ENCODE data around the gene CPNE1.

CPNE1 gene

DNA sequence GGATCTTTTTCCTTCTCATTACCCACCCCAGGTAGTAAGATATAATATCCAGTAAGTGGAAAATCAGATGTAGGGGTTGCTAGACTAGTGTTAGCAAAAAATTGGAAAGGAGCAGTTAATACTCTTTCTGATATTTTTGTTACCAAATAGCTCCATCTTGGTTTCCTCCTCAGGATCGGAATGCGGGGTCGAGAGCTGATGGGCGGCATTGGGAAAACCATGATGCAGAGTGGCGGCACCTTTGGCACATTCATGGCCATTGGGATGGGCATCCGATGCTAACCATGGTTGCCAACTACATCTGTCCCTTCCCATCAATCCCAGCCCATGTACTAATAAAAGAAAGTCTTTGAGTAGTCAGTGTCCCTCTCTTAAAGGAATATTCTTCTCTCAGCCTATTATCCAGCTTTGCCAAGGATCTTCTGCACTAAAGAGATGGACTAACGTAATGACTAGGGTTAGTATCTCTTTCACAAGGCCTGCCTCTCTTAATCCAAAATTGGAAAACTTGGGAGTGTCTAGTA, 36.0 kb upstream of the CPNE1 start:
- no peak for TF ChIP-seq EZH2phosphoT487 (IDR thresholded peaks at IDR 0.05; ENCODE audit: borderline replicate concordance)
- TF ChIP-seq, protein P1, sequence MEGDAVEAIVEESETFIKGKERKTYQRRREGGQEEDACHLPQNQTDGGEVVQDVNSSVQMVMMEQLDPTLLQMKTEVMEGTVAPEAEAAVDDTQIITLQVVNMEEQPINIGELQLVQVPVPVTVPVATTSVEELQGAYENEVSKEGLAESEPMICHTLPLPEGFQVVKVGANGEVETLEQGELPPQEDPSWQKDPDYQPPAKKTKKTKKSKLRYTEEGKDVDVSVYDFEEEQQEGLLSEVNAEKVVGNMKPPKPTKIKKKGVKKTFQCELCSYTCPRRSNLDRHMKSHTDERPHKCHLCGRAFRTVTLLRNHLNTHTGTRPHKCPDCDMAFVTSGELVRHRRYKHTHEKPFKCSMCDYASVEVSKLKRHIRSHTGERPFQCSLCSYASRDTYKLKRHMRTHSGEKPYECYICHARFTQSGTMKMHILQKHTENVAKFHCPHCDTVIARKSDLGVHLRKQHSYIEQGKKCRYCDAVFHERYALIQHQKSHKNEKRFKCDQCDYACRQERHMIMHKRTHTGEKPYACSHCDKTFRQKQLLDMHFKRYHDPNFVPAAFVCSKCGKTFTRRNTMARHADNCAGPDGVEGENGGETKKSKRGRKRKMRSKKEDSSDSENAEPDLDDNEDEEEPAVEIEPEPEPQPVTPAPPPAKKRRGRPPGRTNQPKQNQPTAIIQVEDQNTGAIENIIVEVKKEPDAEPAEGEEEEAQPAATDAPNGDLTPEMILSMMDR (conservative IDR thresholded peaks at IDR 0.05; ENCODE audit: low read length), result no peak
- H3F3A ChIP-seq (ENCODE audit: low read depth), result peaks cover 30% of the 10 kb centered on the region
- peaks cover 26% of the 10 kb centered on the region for H3K4me1 ChIP-seq (ENCODE audit: insufficient read depth, low read length, poor library complexity, severe bottlenecking)
- H3K9me2 ChIP-seq (replicated peaks; ENCODE audit: low read depth, low read length), result no peaks in the 10 kb centered on the region
- H4K20me1 ChIP-seq (ENCODE audit: insufficient read depth, low read length, poor library complexity, severe bottlenecking), result peaks cover 42% of the 10 kb centered on the region
- H3K9me3 ChIP-seq (ENCODE audit: insufficient read depth, low read depth, low read length), result no peaks in the 10 kb centered on the region
- peaks cover 40% of the 10 kb centered on the region; the same call in 1 of the 2 replicates for H3K79me2 ChIP-seq (ENCODE audit: insufficient read depth, low read length)
- H3K36me3 ChIP-seq (ENCODE audit: insufficient read depth, low read length), result peaks cover 49% of the 10 kb centered on the region
- peak overlapping the region; percentile 92 for H3K4me3 ChIP-seq (ENCODE audit: low read length, poor library complexity, severe bottlenecking)
- H3K4me2 ChIP-seq (ENCODE audit: low read depth, low read length, poor library complexity, severe bottlenecking), result peak overlapping the region; percentile 93
- H2AFZ ChIP-seq (ENCODE audit: low read length), result no peak overlapping the region
- H3K27me3 ChIP-seq (ENCODE audit: insufficient read depth, low read length, poor library complexity, severe bottlenecking), result no peaks in the 10 kb centered on the region
- peak overlapping the region; percentile 86 for H3K9ac ChIP-seq (ENCODE audit: low read depth, low read length, poor library complexity, severe bottlenecking)

GRCh38 chr20:35699957-35700624, 35.4 kb upstream of the CPNE1 start:
- Histone ChIP-seq H2AFZ (ENCODE audit: low read length) (peak overlapping the region; percentile 98), H3K27me3 (ENCODE audit: insufficient read depth, low read length, poor library complexity, severe bottlenecking) (no peaks in the 10 kb centered on the region), H3K9me2 (replicated peaks; ENCODE audit: low read depth, low read length) (no peaks in the 10 kb centered on the region), H3F3A (ENCODE audit: low read depth) (peaks cover 30% of the 10 kb centered on the region), H3K4me2 (ENCODE audit: low read depth, low read length, poor library complexity, severe bottlenecking) (peak overlapping the region; percentile 93), H3K79me2 (ENCODE audit: insufficient read depth, low read length) (peaks cover 38% of the 10 kb centered on the region; the same call in 1 of the 2 replicates), H3K9ac (ENCODE audit: low read depth, low read length, poor library complexity, severe bottlenecking) (peak overlapping the region; percentile 86), H3K36me3 (ENCODE audit: insufficient read depth, low read length) (peaks cover 43% of the 10 kb centered on the region), H3K4me3 (ENCODE audit: low read length, poor library complexity, severe bottlenecking) (peak overlapping the region; percentile 92), H3K4me1 (ENCODE audit: insufficient read depth, low read length, poor library complexity, severe bottlenecking) (peaks cover 26% of the 10 kb centered on the region), H4K20me1 (ENCODE audit: insufficient read depth, low read length, poor library complexity, severe bottlenecking) (peaks cover 36% of the 10 kb centered on the region), H3K9me3 (ENCODE audit: insufficient read depth, low read depth, low read length) (no peaks in the 10 kb centered on the region)
- TF ChIP-seq EZH2phosphoT487 (IDR thresholded peaks at IDR 0.05; ENCODE audit: borderline replicate concordance), result no peak

DNA sequence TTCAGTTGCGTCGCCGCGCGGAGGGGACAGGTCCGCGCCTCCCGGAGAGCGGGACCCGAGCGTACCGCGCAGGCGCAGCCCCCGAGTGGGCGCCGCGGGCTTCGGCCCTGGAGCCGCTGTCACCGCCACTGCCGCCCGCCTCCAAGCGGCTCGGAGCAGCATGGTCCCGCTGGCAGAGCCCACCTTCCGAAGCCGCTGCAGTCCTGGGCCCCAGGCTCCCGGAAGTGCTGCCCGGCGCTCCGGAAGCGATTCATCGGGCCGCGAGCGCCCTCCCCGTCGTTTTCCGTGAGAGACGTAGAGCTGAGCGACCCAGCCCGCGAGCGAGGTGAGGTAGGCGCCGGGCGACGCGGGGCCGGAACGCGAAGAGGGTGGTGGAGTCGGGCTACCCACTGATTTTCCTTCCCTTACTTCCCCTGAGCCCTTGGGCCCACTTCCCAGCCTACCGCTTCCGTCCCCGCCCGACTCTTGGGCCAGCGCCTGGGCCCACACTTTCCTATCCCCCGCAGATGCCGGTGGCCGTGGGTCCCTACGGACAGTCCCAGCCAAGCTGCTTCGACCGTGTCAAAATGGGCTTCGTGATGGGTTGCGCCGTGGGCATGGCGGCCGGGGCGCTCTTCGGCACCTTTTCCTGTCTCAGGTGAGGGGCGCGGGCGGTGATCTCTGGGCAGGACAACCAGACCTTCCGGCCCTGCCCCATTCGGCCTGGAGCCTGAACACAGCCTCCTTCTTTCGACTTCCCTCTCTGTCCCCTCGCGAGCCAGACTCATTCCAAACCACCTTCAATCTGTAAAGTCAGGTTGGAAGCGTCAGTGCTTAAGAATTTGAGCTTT, 34.6 kb upstream of the CPNE1 start, which contains the start of the genes NFS1 and ROMO1:
TSS of gene NFS1 (minus strand) at position 226 of the 830 bp plus-strand sequence. CDS start at position 162, 64 bp downstream.
TSS of gene ROMO1 (plus strand) at position 279 of the 830 bp plus-strand sequence. CDS start at position 507, 228 bp downstream.
- peak within 1 kb of the TSS; percentile 98 for H2AFZ ChIP-seq (ENCODE audit: low read length)
- H4K20me1 ChIP-seq (ENCODE audit: insufficient read depth, low read length, poor library complexity, severe bottlenecking), result peaks cover 29% of the 10 kb centered on the region
- peak within 1 kb of the TSS; percentile 93 for H3K4me2 ChIP-seq (ENCODE audit: low read depth, low read length, poor library complexity, severe bottlenecking)
- no peaks in the 10 kb centered on the region for H3K9me2 ChIP-seq (replicated peaks; ENCODE audit: low read depth, low read length)
- peak within 1 kb of the TSS; percentile 92 for H3K4me3 ChIP-seq (ENCODE audit: low read length, poor library complexity, severe bottlenecking)
- H3K79me2 ChIP-seq (ENCODE audit: insufficient read depth, low read length), result peaks cover 38% of the 10 kb centered on the region; the same call in 1 of the 2 replicates
- H3K27me3 ChIP-seq (ENCODE audit: insufficient read depth, low read length, poor library complexity, severe bottlenecking), result no peaks in the 10 kb centered on the region
- peaks cover 26% of the 10 kb centered on the region for H3K4me1 ChIP-seq (ENCODE audit: insufficient read depth, low read length, poor library complexity, severe bottlenecking)
- no peaks in the 10 kb centered on the region for H3K9me3 ChIP-seq (ENCODE audit: insufficient read depth, low read depth, low read length)
- no peak for TF ChIP-seq EZH2phosphoT487 (IDR thresholded peaks at IDR 0.05; ENCODE audit: borderline replicate concordance)
- TF ChIP-seq, protein P1 (conservative IDR thresholded peaks at IDR 0.05; ENCODE audit: low read length), result peak; percentile 21; the same call in 1 of the 2 replicates
- peaks cover 25% of the 10 kb centered on the region for H3F3A ChIP-seq (ENCODE audit: low read depth)
- H3K9ac ChIP-seq (ENCODE audit: low read depth, low read length, poor library complexity, severe bottlenecking), result peak within 1 kb of the TSS; percentile 86
- peaks cover 35% of the 10 kb centered on the region for H3K36me3 ChIP-seq (ENCODE audit: insufficient read depth, low read length)
